BLaER1 (cell line): Measurements from ENCODE around the gene FIG4.

Experiments
- H3K27ac ChIP-seq: shearing (Covaris generic); formaldehyde crosslinking; 2 replicates; pipeline ENCODE4 v1.8.1; 2022
- H3K27me3 ChIP-seq: shearing (Covaris generic); formaldehyde crosslinking; 2 replicates; pipeline ENCODE4 v1.8.1; 2022
- H3K36me3 ChIP-seq: shearing (Covaris generic); formaldehyde crosslinking; 2 replicates; pipeline ENCODE4 v1.8.1; 2022
- H3K4me1 ChIP-seq: shearing (Covaris generic); formaldehyde crosslinking; 2 replicates; pipeline ENCODE4 v1.8.1; 2022
- H3K4me2 ChIP-seq: shearing (Covaris generic); formaldehyde crosslinking; 2 replicates; pipeline ENCODE4 v1.8.1; 2022
- H3K4me3 ChIP-seq: shearing (Covaris generic); formaldehyde crosslinking; 2 replicates; pipeline ENCODE4 v1.8.1; 2022
- H3K9ac ChIP-seq: shearing (Covaris generic); formaldehyde crosslinking; 2 replicates; pipeline ENCODE4 v1.8.1; 2022
- H3K9me3 ChIP-seq: shearing (Covaris generic); formaldehyde crosslinking; 2 replicates; pipeline ENCODE4 v1.8.1; 2022
- H4K20me1 ChIP-seq: shearing (Covaris generic); formaldehyde crosslinking; 2 replicates; pipeline ENCODE4 v1.8.1; 2022
- Cebpa-rat ChIP-seq: shearing (Covaris generic); IDR thresholded peaks from 2 replicates; pipeline ENCODE4 v1.8.1; 2022

FIG4 gene

GRCh38 chr6:109872968-109873545, 182.0 kb downstream of the FIG4 start:
- Histone ChIP-seq H3K4me1 (peaks cover 17% of the 10 kb centered on the region), H3K27me3 (no peaks in the 10 kb centered on the region), H3K4me2 (no peak overlapping the region), H3K27ac (no peak overlapping the region), H3K4me3 (no peak overlapping the region), H4K20me1 (no peaks in the 10 kb centered on the region), H3K36me3 (no peaks in the 10 kb centered on the region), H3K9me3 (no peaks in the 10 kb centered on the region), H3K9ac (no peak overlapping the region)
- TF ChIP-seq Cebpa-rat = no peak

DNA sequence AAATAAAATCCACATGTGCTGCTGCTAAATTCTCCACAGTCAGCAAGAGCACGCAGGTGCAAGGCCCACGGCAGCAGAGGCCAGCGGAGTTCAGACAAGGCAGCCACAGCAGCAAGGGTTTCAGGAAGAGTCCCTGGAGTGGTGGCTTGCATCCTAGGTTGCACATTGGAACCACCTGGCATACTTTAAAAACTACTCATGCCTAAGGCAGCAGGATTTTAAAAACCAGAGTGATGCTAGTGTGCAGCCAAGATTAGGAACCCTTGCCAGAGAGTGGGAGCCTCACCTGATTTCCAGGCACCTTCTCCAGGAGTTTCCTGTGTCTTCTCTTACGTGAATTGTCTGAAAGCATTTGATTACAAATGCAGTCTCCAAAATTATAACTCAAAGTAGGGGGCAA, 183.0 kb downstream of the FIG4 start:
- Histone ChIP-seq H3K36me3 (no peaks in the 10 kb centered on the region), H3K4me1 (peaks cover 9% of the 10 kb centered on the region), H3K27me3 (no peaks in the 10 kb centered on the region), H4K20me1 (no peaks in the 10 kb centered on the region), H3K27ac (no peak overlapping the region), H3K9ac (no peak overlapping the region), H3K9me3 (no peaks in the 10 kb centered on the region), H3K4me2 (no peak overlapping the region), H3K4me3 (no peak overlapping the region)
- no peak for TF ChIP-seq Cebpa-rat

DNA sequence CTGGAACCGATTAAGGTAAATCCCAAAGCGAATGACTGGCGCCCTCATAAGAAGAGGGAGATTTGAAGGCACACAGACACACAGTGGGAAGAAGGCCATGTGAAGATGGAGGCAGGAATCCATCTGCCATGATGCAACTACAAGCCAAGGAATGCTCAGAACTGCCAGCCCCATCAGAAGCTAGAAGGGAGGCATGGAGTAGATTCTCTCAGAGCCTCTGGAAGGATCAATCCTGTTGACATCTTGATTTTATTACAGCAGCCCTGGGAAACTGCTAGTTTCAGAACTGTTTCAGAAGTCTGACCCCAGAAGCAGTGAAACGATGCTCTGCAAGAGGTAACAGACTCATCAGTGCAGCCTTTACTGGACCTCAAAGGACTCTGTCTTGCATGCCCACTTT, 183.5 kb downstream of the FIG4 start:
- H4K20me1 ChIP-seq = no peaks in the 10 kb centered on the region
- H3K9ac ChIP-seq = no peak overlapping the region
- H3K9me3 ChIP-seq = no peaks in the 10 kb centered on the region
- H3K4me1 ChIP-seq = peaks cover 9% of the 10 kb centered on the region
- no peak overlapping the region for H3K4me3 ChIP-seq
- no peaks in the 10 kb centered on the region for H3K27me3 ChIP-seq
- no peak for TF ChIP-seq Cebpa-rat
- no peak overlapping the region for H3K4me2 ChIP-seq
- H3K36me3 ChIP-seq = no peaks in the 10 kb centered on the region
- H3K27ac ChIP-seq = no peak overlapping the region
